ENCODE measurements around the gene CD59.
"Not testable (repeated sequence)": the region's sequence is repeated elsewhere in the genome, so short reads cannot be mapped to it uniquely, and the experiment has no call there.

Gene CD59

DNA sequence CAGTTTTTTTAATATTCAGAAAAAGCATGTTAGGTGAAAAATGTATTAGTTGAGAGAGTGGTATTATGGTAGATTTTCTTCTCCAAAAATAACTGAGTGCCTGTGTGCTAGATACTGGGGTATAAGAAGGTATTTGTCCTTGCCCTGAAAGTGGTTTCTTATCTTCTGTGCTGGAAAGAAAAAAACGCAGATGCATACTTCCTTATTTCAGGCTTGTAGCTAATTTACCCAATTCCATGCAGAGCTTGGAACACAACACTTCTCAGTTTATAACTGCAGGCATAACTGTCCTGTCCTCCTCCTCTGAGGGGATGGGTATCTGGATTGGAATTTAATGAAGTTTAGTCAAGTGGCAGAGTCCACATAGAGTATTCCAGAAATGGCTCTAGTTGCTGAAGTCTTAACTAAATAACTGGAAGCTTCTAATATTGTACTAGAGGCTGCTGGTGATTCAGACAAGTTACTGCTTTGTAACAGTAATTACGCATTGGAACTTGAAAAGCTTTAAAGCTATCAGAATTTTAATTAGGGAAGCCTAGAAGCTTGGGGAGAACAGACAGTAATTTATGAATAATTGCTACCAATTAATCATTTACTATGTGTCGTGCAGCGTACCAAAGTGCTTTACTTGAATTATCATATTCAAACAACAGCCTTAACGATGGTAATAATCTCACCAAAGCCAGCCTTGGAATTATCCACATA, 22.9 kb downstream of the CD59 start:
- no peak for DNase-seq (ENCODE audit: low spot score)

DNA sequence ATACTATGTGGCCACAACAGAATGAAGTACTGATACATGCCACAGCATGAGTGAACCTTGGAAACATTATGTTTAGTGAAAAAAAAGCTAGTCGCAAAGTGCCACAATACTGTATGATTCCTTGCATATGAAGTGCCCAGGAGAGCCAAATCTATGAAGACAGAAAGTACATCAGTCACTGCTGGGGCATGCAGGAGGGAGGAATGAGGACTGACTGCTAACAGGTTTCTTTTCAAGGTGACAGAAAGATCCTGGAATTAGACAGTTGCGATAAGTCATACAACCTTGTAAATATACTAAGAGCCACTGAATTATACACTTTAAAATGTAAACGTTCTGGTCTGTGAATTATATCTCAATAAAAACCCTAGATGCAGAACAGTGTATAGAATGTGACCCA, 23.8 kb downstream of the CD59 start:
- DNase-seq (ENCODE audit: low spot score), result no peak

DNA sequence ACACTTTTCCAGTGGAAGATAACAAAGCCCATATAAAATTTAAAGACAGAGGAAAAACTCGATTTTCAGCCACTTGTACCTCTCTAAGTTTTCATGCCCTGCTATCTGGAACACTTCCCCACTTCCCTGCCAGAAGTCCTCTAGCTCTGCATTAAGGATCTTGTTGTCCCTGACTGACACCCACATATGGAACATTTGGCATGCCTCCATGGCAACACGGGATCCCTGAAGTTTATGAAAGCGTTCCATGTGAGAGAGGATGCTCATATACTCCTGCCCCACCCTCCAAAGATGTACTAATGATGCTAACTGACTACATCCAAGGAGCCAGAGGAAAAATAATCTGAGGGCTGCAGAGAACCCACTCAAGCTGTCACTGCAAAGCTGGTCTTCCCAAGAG, 26.8 kb downstream of the CD59 start:
- no peak for DNase-seq (ENCODE audit: low spot score)

DNA sequence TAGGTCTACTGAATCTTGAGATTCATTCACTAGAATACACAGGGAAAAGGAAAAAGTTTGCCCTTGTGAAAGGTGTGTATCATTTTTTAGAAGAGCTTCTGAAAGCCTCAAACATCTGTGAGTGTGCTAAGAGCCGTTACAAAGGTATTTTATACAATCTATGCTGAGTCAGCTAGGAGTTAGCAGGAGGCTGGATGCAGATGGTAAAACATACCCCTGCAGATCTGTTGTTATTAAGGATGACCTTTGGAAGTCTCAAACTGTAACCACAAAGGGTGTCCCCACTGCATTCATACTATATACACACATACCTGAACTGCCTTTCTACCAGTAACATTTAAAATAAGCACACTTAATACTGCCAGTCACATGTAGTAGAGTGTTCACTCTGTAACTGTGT, 27.2 kb downstream of the CD59 start:
- DNase-seq (ENCODE audit: low spot score), result no peak

DNA sequence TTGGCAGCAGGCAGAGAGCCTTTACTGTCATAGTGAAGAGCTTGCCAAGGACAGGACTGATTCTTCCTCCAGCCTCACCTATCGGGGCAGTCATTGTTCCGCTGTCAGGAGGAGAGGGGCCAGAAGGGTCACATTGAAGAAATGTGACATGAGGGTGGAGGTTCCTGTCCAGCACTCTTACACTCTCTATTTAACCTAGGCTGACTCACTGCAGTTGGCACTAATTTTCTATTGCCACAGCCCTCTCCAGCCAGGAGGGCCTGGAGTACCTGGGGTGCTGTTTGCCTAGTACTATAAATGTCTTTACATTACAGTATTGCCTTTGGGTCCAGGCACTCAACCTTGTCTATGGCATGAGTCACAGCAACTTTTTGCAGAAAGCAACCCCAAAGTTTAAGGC, 28.4 kb downstream of the CD59 start:
- DNase-seq (ENCODE audit: low spot score), result not testable (repeated sequence)

DNA sequence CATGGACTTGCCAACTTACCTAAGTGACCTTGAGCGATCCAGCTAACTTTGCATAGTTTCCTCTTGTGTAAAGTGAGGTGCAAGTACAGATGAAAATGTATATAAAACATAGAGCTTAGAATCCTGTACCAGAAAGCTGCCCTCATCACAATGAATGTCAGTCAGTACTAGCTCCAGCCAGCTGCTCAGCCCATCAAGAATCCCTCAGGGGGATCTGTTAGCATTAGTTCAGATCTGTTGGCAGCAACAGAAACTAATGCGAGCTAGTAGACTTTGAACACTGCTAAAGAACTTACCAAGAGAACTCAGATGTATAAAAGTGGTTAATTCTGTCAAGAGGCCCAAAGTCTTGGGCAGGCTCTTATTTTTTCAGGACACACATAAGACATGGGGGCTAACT, 29.3 kb downstream of the CD59 start:
- DNase-seq (ENCODE audit: low spot score), result no peak

DNA sequence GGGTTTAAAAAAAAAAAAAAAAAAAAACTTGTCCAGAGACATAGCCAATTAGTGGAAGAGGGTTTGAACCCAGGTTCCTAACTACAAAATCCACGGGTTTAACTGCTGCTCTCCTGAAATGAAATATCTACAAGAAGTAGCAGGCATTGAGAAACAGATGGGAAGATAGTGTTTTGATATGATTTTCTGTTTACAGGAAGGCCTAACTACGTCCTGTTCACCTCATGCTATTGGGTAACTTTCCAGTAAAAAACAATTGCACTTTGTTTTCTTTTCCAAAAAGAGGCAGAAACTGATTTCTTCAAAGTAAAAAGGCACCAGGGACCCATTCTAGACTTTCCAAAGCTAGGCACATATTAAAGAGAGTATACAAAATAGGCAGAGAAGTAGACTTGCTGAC, 29.7 kb downstream of the CD59 start:
- DNase-seq (ENCODE audit: low spot score), result no peak

DNA sequence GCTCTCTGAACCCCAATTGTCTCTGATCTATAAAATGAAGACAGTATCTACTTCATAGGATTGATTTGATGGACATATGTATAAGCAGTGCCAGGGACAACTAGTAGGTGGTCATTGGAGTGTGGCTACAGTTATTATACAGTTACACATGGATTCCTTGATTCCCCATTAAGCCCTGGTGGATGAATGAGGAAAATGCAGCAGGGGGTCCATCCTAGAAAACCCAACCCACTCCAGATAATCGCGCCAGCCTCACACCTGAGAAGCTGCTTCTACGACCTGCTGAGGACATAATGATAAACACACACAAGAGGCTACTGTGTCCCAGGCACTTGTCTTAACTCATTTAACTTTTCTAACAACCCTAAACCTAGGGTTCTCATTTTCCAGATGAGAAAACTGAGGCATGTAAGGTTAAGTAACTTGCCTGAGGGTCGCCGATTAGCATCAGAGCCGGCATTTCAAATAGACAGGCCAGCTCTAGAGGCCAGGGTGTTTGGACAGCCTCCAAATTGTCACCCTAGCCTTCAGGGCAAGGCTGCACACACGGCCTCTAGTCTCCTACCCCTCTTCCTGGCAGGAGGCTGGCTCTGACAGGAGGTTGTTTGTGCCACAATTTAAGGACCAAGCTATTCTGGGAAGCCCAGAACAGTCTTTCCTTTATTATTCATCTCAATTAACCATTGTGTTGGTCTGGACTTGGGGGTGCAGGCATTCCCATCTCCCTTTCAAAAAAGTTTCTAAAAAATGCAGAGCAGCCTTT, 31.8 kb downstream of the CD59 start:
- no peak for DNase-seq (ENCODE audit: low spot score)

DNA sequence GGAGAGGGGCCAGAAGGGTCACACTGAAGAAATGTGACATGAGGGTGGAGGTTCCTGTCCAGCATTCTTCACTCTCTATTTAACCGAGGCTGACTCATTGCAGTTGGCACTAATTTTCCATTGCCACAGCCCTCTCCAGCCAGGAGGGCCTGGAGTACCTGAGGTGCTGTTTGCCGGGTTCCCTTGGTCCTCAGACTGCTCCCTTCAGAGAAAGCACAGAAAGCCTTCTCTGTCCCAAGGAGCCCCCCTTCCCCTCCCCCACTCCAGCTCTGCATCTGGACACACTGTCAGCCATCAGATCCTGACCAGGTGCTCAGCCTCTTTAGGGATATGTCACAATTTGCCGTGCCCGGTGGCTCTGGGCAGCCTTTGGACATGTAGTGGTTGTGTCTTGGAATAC, 32.4 kb downstream of the CD59 start:
- DNase-seq (ENCODE audit: low spot score), result no peak

DNA sequence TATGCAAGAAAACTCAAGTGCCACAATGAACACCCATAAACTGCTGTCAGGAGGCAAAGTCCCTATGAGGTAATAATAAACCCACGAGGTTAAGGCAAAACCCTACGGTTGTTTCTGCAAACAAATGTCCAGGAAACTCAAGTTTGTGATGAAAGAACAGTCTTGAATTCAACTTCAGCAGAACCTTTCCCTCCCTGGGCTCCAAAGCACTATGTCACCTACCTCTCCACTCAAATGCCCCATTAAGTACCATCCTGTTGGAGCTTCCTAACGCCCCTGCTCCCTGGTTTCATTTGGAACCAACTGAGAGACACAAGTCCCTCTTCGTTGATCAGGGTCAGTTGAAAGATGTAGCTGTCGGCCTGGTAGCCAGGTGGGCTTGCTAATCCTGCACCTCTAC, 33.0 kb downstream of the CD59 start:
- DNase-seq (ENCODE audit: low spot score), result no peak

DNA sequence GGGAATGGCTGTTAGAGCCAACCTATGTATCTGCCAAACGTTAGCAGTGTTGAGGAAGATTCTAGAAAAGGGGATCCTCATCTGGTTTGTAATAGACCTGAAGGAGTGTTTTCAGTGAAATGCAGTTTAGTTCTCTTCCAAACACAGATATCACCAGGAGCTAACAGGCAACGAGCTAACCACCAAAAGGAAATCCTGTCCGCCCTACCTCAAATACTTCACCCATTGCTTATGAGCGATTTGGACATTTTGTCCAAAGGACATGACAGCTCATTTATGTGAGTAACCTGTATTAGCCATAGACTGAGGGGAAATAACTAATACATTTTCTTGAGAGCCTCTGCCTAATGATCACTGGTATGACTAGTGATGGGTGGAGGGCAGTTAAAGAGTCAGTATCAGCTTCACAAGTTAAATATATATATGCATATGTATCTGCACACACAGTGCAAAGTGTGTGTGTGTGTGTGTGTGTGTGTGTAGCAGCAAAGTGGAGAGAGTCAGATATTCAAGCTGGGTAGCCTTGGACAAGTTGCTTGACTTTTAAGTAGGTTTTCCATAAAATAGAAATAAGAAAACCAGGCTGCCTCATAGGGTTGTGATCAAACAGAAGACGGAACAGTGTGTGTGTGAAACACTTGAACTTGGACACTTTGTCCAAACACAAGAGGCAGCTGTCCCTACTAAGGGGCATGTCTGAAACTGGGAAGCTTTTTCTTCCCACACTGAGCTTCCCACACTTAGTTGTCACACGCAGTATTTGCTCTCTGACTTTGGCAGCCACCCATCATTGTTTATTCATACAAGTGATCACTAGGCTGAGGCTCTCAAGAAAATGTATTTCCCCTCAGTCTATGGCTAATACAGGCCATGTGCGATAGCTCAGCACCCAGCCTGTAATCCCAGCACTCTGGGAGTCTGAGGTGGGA, 34.7 kb downstream of the CD59 start:
- no peak for DNase-seq (ENCODE audit: low spot score)

DNA sequence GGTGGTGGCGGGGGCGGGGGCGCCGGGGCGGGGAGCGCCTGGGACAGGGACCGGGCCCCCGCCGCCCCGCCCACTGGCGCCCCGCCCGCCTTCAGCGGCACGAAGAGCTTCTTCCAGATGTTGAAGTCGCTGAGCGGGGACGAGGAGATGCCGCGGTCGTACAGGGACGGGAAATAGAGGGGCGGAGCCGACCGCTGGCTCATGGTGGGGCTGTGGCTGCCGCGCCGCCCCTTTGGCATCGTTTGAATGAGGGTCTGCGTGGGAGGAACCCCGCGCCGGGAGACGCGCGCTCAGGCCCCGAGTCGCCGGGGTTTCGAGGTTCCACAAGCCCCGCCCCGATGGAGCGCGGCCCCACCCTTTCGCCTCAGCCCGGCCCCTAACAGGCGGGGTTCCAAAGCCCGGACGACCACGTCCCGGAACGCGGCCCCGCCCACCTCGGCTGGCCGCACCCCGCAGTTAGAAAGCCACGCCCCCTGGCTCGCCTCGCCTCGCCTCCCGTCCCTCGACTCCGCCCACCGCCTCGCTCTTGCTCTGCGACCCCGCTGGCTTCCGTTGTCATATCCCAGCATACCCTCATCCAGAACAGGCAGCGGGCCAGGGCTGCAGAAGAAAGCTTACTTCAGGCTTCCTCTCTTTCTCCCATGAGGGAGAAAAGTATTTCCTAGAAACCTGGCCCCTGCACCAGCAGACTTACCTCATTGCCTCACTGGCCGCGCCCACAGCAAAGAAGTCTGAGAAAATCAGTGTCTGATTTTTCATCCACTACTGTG, 35.5 kb downstream of the CD59 start, which contains the start of gene C11orf91:
Gene C11orf91, minus strand, starts transcription at position 325 of the 770 bp plus-strand sequence. Its CDS starts 86 bp downstream, at position 239.
- peak; percentile 94 for DNase-seq (ENCODE audit: low spot score)

DNA sequence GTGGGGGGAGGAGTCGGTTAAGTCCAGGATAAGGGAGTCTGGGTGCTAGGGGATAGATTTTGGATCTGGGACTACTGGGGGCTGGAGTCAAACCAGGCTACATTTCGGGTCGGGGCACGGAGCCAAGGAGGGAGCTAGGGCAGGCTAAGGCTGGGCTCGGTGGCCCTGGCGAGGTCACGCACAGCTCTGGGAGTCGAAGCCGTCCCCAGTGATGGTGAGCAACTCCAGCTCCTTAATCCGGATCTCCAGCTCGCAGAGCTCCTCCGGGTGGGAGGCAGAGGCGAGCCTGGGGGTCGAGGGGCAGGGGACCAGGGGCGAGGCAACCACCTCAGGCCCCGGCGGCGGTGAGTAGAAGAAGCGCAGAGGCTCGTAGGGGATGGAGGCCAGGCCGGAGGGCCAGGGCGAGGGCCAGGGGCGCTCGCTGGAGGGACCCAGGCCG, 36.1 kb downstream of the CD59 start:
- no peak for DNase-seq (ENCODE audit: low spot score)

DNA sequence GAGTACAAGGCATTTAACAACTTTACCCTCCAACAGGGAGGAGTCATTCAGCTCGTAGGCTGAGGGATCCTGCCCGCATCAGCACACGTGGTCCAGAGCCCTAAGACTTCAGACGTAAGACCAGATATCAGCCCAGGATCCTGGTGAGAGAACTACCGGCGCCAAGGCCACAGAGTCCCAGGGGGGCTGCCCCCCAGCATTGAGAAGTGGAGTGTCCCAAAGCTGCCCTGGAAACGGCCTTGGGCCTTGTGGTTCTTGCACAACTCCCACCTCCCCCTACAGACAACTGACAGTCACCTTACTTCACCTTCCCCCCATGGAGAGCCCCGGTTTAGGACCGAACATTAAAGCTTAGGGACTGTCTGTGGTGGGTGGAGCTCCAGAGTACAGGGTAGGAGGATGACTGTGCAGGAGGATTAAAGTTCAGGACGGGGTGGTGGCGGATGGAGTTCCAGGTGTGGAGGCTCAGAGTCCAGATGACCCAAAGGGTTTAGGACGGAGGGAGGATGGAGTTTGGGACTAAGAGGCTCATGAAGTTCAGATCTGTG, 36.6 kb downstream of the CD59 start:
- DNase-seq (ENCODE audit: low spot score), result no peak

DNA sequence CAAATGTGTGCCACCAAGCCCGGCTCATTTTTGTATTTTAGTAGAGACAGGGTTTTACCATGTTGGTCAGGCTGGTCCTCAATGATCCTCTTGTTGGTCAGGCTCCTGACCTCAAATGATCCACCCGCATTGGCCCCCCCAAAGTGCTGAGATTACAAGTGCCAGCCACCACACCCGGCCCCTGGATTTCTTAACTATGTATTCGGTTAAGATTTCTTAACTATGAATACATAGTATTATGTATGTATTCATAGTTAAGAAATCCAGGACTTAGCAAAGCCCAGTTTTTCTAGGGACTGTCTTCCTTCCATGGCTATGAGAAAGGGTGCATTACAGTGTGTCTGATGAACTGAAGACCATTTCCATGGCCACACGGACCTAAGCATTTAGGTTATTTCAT, 37.3 kb downstream of the CD59 start:
- DNase-seq (ENCODE audit: low spot score), result no peak

DNA sequence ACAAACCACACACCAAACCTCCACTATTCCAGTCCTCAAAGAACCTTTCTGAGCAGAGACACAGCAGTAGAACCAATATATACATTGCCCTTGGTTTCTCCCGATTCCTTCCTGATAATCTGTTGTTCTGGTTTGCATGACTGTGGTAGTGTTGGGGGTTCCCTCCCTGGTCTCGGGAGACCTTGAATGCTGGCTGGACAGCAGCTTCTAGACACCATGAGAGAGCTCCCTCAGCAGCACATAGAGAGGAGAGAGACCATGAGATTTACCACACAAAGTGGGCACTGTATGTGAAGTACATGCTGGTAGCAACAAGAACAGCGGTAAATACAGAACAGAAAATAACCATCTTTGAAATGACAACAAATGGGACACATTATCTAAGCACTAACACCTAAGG, 38.2 kb downstream of the CD59 start:
- DNase-seq (ENCODE audit: low spot score), result no peak

DNA sequence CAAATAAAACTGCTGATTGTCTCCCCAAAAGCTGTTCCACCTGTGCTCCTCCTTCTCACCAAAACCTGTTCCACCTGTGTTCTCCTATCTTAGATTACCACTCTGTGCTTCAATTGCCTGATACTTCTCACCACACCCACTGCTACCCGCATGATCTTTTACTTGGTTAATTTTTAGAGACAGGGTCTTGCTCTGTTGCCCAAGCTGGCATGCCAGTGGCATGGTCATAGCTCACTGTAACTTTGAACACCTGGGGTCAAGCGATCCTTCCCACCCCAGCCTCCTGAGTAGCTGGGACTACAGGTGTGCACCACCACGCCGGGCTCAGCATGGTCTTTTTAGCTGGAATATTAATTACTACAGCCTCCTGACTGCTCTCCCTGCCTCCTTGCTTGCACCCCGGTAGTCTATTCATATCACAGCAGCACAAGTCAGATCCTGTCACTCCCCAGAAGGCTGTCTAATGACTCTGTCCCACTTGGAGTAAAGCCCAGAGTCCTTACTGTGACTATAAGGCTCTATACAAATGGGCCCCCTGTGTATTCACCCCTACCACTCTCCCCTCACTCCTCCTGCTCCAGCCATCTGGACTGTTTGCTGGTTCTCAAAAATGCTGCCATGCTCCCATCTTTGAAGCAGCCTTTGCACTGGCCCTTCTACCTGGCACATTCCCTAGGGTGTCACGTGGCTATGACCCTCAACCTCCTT, 39.1 kb downstream of the CD59 start:
- no peak for DNase-seq (ENCODE audit: low spot score)

DNA sequence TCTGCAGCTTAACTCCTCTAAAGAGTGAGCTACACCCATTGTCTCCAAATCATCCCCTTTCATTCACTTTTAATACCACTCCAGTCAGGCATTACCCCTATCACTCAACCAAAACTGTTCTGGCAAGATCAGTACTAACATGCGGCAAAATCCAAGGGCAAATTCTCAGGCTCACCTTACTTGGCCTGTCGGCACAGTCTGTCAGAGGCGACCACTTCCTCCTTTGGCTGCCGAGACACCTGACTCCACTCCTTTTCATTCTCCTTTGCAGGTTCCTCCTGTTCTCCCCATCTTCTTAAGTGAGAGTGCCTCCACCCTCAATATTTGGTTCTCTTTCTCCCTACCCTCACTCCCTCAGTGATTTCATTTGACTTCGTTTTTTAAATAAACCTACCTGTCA, 39.8 kb downstream of the CD59 start:
- DNase-seq (ENCODE audit: low spot score), result no peak

DNA sequence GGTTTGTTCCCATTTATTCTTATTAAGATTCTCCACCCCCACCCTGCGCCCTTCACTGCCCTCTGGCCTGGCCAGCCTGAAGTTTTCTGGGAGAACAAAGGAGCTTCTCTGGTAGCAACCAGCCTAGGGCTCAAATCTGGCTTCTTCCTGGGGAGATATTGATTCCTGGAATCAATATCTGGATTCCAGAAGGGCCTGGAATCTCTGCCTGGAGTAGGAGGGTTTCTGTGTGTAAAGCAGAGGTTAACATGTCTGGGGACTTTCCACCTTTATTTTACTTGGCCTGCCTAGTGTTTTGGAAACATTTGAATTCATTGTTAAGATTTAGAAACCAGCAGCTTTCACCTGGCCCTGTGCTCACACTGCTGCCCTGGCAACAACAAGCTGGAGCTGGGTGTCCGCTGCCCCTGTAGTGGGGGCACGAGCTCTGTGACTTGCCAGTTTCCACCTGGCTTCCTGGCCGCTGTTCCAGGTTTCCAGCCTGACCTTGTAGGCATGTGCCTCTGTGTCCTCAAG, 41.1 kb downstream of the CD59 start:
- DNase-seq (ENCODE audit: low spot score), result no peak

DNA sequence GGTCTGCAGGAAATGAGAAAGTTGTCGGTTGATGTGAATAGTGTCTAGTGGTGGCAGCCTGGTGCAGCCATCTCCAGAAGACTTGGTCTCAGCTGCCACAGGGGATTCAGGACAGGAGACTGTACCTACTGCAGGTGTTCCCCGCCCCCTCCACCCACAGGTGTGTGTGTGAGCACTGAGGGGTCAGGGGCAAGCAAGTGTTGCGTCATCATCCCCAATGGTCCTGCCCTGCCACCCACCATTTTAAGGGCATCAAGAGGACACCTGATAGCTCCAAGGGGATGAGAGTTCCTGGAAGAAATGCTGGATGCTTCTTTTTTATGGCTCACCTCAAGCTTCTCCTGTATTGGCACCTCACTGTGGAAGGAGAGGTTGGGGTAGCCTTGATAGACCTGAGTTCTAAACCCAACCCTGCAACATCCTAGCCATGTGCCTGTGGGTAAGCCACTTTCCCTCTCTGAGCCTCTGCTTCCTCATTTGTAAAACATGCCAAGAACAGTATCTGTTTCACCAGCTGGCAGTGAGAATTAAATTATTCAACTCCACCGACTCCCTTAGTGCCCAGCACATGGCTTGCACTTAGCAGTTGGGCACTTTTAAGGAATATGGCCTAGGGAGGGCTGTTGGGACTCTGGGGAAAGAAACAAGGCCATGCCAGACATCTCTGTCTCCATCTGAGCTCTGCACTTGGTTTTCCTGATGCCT, 41.7 kb downstream of the CD59 start:
- no peak for DNase-seq (ENCODE audit: low spot score)
